Measurements from ENCODE around the gene BMP6. TPM values are rescaled to one million over a fixed set of nuclear protein-coding genes. Genes with fewer than 3 reads are reported as not detected.

The BMP6 gene
- polyA plus RNA-seq, 1 experiment = 0.77 TPM

GRCh38 chr6:7910654-7911344, 184.9 kb downstream of the BMP6 start, which contains the start of gene TXNDC5:
Gene TXNDC5, minus strand, starts transcription at chr6:7910788. Its CDS starts 12 bp downstream, at chr6:7910776.
- H3K27me3 ChIP-seq (ENCODE audit: control insufficient read depth, insufficient read depth, low read length) = peaks cover 3% of the 10 kb centered on the region
- TF ChIP-seq CTCF (IDR thresholded peaks at IDR 0.05; ENCODE audit: low read depth, low read length) = no peak
- no peak for DNase-seq (ENCODE audit: low read depth, low spot score)
- H3K9me3 ChIP-seq (ENCODE audit: control insufficient read depth, insufficient read depth, low read length) = no peaks in the 10 kb centered on the region
- ChIA-PET CTCF (interaction anchor here (0.6 to 3.8 kb wide), 7 partner anchors 95 to 189 kb away, joined by 3 to 22 read pairs (median 9); no protein-coding TSS in a partner anchor), POLR2A (interaction anchor here (1.0 kb wide), 1 partner anchor 82 kb away, joined by 4 read pairs; no protein-coding TSS in a partner anchor)
- peak within 1 kb of the TSS; percentile 39 for H3K27ac ChIP-seq (ENCODE audit: low read depth, low read length)
- H3K4me3 ChIP-seq (ENCODE audit: low read depth, low read length) = peak within 1 kb of the TSS; percentile 83

GRCh38 chr6:7911345-7911725, 185.4 kb downstream of the BMP6 start:
- peak overlapping the region; percentile 83 for H3K4me3 ChIP-seq (ENCODE audit: low read depth, low read length)
- no peak for TF ChIP-seq CTCF (IDR thresholded peaks at IDR 0.05; ENCODE audit: low read depth, low read length)
- no peak overlapping the region for H3K27ac ChIP-seq (ENCODE audit: low read depth, low read length)
- peaks cover 3% of the 10 kb centered on the region for H3K27me3 ChIP-seq (ENCODE audit: control insufficient read depth, insufficient read depth, low read length)
- POLR2A ChIA-PET = interaction anchor here (0.6 kb wide), 1 partner anchor 282 kb away, joined by 4 read pairs; no protein-coding TSS in a partner anchor
- CTCF ChIA-PET = interaction anchor here (0.6 to 1.6 kb wide), 4 partner anchors 95 to 189 kb away, joined by 3 to 9 read pairs (median 6); no protein-coding TSS in a partner anchor
- H3K9me3 ChIP-seq (ENCODE audit: control insufficient read depth, insufficient read depth, low read length) = no peaks in the 10 kb centered on the region
- no peak for DNase-seq (ENCODE audit: low read depth, low spot score)

DNA sequence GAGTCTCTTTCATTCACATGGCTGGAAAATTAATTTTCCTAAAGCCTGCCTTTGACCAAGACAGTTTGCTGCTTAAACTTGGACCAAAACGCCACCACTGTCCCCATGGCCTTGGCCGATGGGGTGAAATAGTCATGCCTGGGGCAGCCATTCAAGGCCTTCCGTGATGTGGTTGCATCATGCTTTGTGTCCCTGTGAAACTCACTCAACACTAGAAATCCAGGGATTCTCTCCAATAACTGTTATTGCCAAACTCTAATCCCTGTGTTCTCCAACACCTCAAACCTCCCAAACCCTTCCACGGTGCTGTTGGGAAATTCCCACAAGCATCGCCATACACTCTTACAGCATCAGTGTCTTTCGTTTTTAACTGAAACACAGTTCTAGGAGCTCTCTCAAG, 186.1 kb downstream of the BMP6 start:
- no peak for TF ChIP-seq CTCF (IDR thresholded peaks at IDR 0.05; ENCODE audit: low read depth, low read length)
- Histone ChIP-seq H3K4me3 (ENCODE audit: low read depth, low read length) (no peak overlapping the region), H3K9me3 (ENCODE audit: control insufficient read depth, insufficient read depth, low read length) (no peaks in the 10 kb centered on the region), H3K27me3 (ENCODE audit: control insufficient read depth, insufficient read depth, low read length) (peaks cover 3% of the 10 kb centered on the region), H3K27ac (ENCODE audit: low read depth, low read length) (no peak overlapping the region)
- no peak for DNase-seq (ENCODE audit: low read depth, low spot score)
- POLR2A ChIA-PET = interaction anchor here (0.6 kb wide), 1 partner anchor 281 kb away, joined by 4 read pairs; no protein-coding TSS in a partner anchor
- CTCF ChIA-PET = interaction anchor here (1.3 to 1.6 kb wide), 3 partner anchors 94 to 190 kb away, joined by 4 to 9 read pairs (median 9); no protein-coding TSS in a partner anchor

GRCh38 chr6:7912736-7913517, 187.0 kb downstream of the BMP6 start:
- no peak overlapping the region for H3K4me3 ChIP-seq (ENCODE audit: low read depth, low read length)
- H3K27ac ChIP-seq (ENCODE audit: low read depth, low read length) = no peak overlapping the region
- POLR2A ChIA-PET = no interaction called here
- CTCF ChIA-PET = no interaction called here
- TF ChIP-seq CTCF (IDR thresholded peaks at IDR 0.05; ENCODE audit: low read depth, low read length) = no peak
- peaks cover 3% of the 10 kb centered on the region for H3K27me3 ChIP-seq (ENCODE audit: control insufficient read depth, insufficient read depth, low read length)
- DNase-seq (ENCODE audit: low read depth, low spot score) = no peak
- H3K9me3 ChIP-seq (ENCODE audit: control insufficient read depth, insufficient read depth, low read length) = no peaks in the 10 kb centered on the region

Data from AG04450 (cell line).